ENCODE data around the gene PROM1. TPM values are rescaled to one million over a fixed set of nuclear protein-coding genes. Genes with fewer than 3 reads are reported as not detected.
A peak's percentile ranks its signal among the peaks of the same experiment; 100 is the strongest.

Gene PROM1
- total RNA-seq, 1 experiment from 2014 or later, result 65.1 TPM

DNA sequence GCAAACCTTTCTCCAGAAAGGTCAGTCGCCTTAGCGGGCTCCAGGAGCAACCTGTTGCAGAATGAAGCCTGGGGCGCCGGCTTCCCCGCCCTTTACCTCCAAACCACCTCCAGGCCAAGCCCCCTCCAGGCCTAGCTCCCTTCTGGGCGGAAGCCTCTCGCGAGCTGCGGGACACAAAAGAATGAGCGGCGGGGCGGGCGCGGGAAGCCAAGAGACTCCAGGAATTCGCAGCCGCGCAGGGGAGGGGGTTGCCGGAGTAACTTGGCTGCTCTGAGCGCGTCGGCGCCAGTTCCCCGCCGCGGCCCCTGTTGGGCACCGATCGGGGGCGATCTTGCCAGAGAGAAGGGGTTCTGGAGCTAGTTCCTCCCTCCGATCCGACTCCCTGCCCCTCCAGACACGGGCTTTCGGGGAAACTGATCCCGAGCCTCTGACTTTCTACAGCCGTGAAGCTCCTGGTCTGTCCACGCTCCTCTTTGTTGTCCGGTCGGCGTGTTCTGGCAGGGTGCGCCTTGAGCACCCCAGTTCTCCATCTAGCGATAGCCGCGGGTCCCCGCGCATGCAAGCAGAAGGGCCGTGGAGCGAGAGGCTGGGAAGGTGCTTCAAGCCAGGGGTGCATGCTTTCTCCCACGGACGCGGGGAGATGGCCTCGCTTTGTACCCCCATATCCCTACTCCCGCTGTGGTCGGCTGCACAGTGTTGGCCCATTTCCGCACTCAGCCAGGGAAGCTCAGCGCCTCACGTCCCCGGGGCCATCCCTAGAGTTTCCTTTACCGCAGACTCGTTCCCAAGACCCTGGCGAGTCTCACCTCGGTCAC is 1.2 kb downstream of the PROM1 start:
- ChIA-PET POLR2A (interaction anchor here (0.8 to 1.1 kb wide), 3 partner anchors 113 to 145 kb away, joined by 3 to 5 read pairs (median 3); no protein-coding TSS in a partner anchor), CTCF (interaction anchor here (1.1 to 3.2 kb wide), 10 partner anchors 14 to 182 kb away, joined by 3 to 16 read pairs (median 4); no protein-coding TSS in a partner anchor)
- ATAC-seq, result peak; percentile 75
- H3K27ac Mint-ChIP-seq, result peak overlapping the region; percentile 35; the same call in 1 of the 2 replicates
- H3K4me1 Mint-ChIP-seq, result peaks cover 44% of the 10 kb centered on the region
- H3K27me3 Mint-ChIP-seq (ENCODE audit: low read depth), result peaks cover 43% of the 10 kb centered on the region
- DNase-seq (ENCODE audit: low spot score), result peak; percentile 93
- no peaks in the 10 kb centered on the region for H3K9me3 Mint-ChIP-seq
- peak overlapping the region; percentile 87 for H3K4me3 Mint-ChIP-seq
- peaks cover 7% of the 10 kb centered on the region; the same call in 1 of the 2 replicates for H3K36me3 Mint-ChIP-seq
- TF ChIP-seq CREM (CRISPR knock-in tag; IDR thresholded peaks at IDR 0.05) (no peak), NFE2L1 (CRISPR knock-in tag; IDR thresholded peaks at IDR 0.05) (no peak), MYBL2 (CRISPR knock-in tag; IDR thresholded peaks at IDR 0.05) (peak; percentile 51; the same call in 1 of the 2 replicates), IRF2 (CRISPR knock-in tag; IDR thresholded peaks at IDR 0.05; ENCODE audit: borderline replicate concordance, low read depth) (0 out of 2 replicates have a peak, but pooled peaks have one; percentile 38), CTCF (IDR thresholded peaks at IDR 0.05) (no peak), NR1H2 (CRISPR knock-in tag; IDR thresholded peaks at IDR 0.05) (no peak), ZNF423 (CRISPR knock-in tag; IDR thresholded peaks at IDR 0.05) (peak; percentile 81), FOXP1 (CRISPR knock-in tag; IDR thresholded peaks at IDR 0.05; ENCODE audit: borderline replicate concordance) (peak; percentile 73; the same call in 1 of the 2 replicates)
- TF ChIP-seq, protein P1, sequence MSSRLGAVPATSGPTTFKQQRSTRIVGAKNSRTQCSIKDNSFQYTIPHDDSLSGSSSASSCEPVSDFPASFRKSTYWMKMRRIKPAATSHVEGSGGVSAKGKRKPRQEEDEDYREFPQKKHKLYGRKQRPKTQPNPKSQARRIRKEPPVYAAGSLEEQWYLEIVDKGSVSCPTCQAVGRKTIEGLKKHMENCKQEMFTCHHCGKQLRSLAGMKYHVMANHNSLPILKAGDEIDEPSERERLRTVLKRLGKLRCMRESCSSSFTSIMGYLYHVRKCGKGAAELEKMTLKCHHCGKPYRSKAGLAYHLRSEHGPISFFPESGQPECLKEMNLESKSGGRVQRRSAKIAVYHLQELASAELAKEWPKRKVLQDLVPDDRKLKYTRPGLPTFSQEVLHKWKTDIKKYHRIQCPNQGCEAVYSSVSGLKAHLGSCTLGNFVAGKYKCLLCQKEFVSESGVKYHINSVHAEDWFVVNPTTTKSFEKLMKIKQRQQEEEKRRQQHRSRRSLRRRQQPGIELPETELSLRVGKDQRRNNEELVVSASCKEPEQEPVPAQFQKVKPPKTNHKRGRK (CRISPR knock-in tag; IDR thresholded peaks at IDR 0.05; ENCODE audit: borderline replicate concordance), result no peak
- TF ChIP-seq, protein P2, sequence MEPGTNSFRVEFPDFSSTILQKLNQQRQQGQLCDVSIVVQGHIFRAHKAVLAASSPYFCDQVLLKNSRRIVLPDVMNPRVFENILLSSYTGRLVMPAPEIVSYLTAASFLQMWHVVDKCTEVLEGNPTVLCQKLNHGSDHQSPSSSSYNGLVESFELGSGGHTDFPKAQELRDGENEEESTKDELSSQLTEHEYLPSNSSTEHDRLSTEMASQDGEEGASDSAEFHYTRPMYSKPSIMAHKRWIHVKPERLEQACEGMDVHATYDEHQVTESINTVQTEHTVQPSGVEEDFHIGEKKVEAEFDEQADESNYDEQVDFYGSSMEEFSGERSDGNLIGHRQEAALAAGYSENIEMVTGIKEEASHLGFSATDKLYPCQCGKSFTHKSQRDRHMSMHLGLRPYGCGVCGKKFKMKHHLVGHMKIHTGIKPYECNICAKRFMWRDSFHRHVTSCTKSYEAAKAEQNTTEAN (CRISPR knock-in tag; IDR thresholded peaks at IDR 0.05), result 0 out of 2 replicates have a peak, but pooled peaks have one; percentile 49
- TF ChIP-seq, protein P3, sequence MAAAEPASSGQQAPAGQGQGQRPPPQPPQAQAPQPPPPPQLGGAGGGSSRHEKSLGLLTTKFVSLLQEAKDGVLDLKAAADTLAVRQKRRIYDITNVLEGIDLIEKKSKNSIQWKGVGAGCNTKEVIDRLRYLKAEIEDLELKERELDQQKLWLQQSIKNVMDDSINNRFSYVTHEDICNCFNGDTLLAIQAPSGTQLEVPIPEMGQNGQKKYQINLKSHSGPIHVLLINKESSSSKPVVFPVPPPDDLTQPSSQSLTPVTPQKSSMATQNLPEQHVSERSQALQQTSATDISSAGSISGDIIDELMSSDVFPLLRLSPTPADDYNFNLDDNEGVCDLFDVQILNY (CRISPR knock-in tag; IDR thresholded peaks at IDR 0.05), result 0 out of 2 replicates have a peak, but pooled peaks have one; percentile 51
- TF ChIP-seq, protein P4, sequence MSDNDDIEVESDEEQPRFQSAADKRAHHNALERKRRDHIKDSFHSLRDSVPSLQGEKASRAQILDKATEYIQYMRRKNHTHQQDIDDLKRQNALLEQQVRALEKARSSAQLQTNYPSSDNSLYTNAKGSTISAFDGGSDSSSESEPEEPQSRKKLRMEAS (CRISPR knock-in tag; IDR thresholded peaks at IDR 0.05), result no peak
- TF ChIP-seq, protein P5, sequence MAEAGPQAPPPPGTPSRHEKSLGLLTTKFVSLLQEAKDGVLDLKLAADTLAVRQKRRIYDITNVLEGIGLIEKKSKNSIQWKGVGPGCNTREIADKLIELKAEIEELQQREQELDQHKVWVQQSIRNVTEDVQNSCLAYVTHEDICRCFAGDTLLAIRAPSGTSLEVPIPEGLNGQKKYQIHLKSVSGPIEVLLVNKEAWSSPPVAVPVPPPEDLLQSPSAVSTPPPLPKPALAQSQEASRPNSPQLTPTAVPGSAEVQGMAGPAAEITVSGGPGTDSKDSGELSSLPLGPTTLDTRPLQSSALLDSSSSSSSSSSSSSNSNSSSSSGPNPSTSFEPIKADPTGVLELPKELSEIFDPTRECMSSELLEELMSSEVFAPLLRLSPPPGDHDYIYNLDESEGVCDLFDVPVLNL (CRISPR knock-in tag; IDR thresholded peaks at IDR 0.05; ENCODE audit: borderline replicate concordance, low read depth), result peak; percentile 68; the same call in 1 of the 2 replicates
- TF ChIP-seq, protein P6, sequence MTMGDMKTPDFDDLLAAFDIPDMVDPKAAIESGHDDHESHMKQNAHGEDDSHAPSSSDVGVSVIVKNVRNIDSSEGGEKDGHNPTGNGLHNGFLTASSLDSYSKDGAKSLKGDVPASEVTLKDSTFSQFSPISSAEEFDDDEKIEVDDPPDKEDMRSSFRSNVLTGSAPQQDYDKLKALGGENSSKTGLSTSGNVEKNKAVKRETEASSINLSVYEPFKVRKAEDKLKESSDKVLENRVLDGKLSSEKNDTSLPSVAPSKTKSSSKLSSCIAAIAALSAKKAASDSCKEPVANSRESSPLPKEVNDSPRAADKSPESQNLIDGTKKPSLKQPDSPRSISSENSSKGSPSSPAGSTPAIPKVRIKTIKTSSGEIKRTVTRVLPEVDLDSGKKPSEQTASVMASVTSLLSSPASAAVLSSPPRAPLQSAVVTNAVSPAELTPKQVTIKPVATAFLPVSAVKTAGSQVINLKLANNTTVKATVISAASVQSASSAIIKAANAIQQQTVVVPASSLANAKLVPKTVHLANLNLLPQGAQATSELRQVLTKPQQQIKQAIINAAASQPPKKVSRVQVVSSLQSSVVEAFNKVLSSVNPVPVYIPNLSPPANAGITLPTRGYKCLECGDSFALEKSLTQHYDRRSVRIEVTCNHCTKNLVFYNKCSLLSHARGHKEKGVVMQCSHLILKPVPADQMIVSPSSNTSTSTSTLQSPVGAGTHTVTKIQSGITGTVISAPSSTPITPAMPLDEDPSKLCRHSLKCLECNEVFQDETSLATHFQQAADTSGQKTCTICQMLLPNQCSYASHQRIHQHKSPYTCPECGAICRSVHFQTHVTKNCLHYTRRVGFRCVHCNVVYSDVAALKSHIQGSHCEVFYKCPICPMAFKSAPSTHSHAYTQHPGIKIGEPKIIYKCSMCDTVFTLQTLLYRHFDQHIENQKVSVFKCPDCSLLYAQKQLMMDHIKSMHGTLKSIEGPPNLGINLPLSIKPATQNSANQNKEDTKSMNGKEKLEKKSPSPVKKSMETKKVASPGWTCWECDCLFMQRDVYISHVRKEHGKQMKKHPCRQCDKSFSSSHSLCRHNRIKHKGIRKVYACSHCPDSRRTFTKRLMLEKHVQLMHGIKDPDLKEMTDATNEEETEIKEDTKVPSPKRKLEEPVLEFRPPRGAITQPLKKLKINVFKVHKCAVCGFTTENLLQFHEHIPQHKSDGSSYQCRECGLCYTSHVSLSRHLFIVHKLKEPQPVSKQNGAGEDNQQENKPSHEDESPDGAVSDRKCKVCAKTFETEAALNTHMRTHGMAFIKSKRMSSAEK (CRISPR knock-in tag; IDR thresholded peaks at IDR 0.05; ENCODE audit: borderline replicate concordance), result no peak
- TF ChIP-seq, protein P7, sequence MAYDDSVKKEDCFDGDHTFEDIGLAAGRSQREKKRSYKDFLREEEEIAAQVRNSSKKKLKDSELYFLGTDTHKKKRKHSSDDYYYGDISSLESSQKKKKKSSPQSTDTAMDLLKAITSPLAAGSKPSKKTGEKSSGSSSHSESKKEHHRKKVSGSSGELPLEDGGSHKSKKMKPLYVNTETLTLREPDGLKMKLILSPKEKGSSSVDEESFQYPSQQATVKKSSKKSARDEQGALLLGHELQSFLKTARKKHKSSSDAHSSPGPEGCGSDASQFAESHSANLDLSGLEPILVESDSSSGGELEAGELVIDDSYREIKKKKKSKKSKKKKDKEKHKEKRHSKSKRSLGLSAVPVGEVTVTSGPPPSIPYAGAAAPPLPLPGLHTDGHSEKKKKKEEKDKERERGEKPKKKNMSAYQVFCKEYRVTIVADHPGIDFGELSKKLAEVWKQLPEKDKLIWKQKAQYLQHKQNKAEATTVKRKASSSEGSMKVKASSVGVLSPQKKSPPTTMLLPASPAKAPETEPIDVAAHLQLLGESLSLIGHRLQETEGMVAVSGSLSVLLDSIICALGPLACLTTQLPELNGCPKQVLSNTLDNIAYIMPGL (CRISPR knock-in tag; IDR thresholded peaks at IDR 0.05), result peak; percentile 60; the same call in 1 of the 2 replicates
- TF ChIP-seq, protein P8, sequence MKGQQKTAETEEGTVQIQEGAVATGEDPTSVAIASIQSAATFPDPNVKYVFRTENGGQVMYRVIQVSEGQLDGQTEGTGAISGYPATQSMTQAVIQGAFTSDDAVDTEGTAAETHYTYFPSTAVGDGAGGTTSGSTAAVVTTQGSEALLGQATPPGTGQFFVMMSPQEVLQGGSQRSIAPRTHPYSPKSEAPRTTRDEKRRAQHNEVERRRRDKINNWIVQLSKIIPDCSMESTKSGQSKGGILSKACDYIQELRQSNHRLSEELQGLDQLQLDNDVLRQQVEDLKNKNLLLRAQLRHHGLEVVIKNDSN (CRISPR knock-in tag; IDR thresholded peaks at IDR 0.05), result no peak
- TF ChIP-seq, protein P9, sequence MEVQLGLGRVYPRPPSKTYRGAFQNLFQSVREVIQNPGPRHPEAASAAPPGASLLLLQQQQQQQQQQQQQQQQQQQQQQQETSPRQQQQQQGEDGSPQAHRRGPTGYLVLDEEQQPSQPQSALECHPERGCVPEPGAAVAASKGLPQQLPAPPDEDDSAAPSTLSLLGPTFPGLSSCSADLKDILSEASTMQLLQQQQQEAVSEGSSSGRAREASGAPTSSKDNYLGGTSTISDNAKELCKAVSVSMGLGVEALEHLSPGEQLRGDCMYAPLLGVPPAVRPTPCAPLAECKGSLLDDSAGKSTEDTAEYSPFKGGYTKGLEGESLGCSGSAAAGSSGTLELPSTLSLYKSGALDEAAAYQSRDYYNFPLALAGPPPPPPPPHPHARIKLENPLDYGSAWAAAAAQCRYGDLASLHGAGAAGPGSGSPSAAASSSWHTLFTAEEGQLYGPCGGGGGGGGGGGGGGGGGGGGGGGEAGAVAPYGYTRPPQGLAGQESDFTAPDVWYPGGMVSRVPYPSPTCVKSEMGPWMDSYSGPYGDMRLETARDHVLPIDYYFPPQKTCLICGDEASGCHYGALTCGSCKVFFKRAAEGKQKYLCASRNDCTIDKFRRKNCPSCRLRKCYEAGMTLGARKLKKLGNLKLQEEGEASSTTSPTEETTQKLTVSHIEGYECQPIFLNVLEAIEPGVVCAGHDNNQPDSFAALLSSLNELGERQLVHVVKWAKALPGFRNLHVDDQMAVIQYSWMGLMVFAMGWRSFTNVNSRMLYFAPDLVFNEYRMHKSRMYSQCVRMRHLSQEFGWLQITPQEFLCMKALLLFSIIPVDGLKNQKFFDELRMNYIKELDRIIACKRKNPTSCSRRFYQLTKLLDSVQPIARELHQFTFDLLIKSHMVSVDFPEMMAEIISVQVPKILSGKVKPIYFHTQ (CRISPR knock-in tag; IDR thresholded peaks at IDR 0.05), result no peak
